Sigmoid colon (tissue), 7 donors: ENCODE data around the gene TRERF1. TPM values are rescaled to one million over a fixed set of nuclear protein-coding genes. Genes with fewer than 3 reads are reported as not detected.

Experiments
- DNase-seq: peaks from one replicate; pipeline ENCODE4 v3.0.0-alpha.2; 2019
- H3K27ac ChIP-seq, 4 donors: fragments of 200-600 bp; sonication (generic); one replicate each; pipeline ENCODE4 v1.5.1; 2016 to 2019; ENCODE audit warnings: mild to moderate bottlenecking in 1 of 4
- H3K27me3 ChIP-seq, 3 donors: fragments of 200-600 bp; sonication (generic); one replicate each; pipeline ENCODE4 v1.5.1; 2019; ENCODE audit warnings: mild to moderate bottlenecking in 1 of 3
- H3K36me3 ChIP-seq, 4 donors: fragments of 200-600 bp; sonication (generic); one replicate each; pipeline ENCODE4 v1.5.1; 2016 to 2019
- H3K4me1 ChIP-seq, 4 donors: fragments of 200-600 bp; sonication (generic); one replicate each; pipeline ENCODE4 v1.5.1; 2017 to 2019
- H3K4me3 ChIP-seq, 4 donors: fragments of 200-600 bp; sonication (generic); one replicate each; pipeline ENCODE4 v1.5.1; 2017 to 2019; ENCODE audit warnings: mild to moderate bottlenecking in 2 of 4, moderate library complexity in 1 of 4
- H3K9me3 ChIP-seq, 4 donors: fragments of 200-600 bp in 3 of 4; sonication (generic) in 3 of 4; one replicate each; pipeline versions ENCODE4 v1.5.1 to v1.6.1; 2013 to 2019
- EP300 ChIP-seq, 4 donors: sonication (generic); formaldehyde crosslinking; IDR thresholded peaks; one replicate each; pipeline ENCODE4 v1.6.1; 2017; ENCODE audit warnings: antibody characterized with exemption in 4 of 4
- POLR2A ChIP-seq, 2 donors: fragments of 450-650 bp; IDR thresholded peaks; one replicate each; pipeline ENCODE4 v1.6.1; 2016; ENCODE audit warnings: antibody characterized with exemption in 2 of 2, mild to moderate bottlenecking in 2 of 2, moderate library complexity in 2 of 2
- POLR2AphosphoS5 ChIP-seq, 4 donors: sonication (generic); formaldehyde crosslinking; IDR thresholded peaks; one replicate each; pipeline ENCODE4 v1.6.1; 2017; ENCODE audit warnings: antibody characterized with exemption in 4 of 4
- WGBS, 2 donors: extraction: QIAGEN DNeasy Blood & Tissue Kit; methylation state at CpG; one replicate each; pipeline ENCODE4 v1.1.7; 2013; 5-methylcytosine and 5-hydroxymethylcytosine counted together
- intact Hi-C: fragments of 100-400 bp; cut with DNase I; formaldehyde crosslinking; loops from one replicate; pipeline ENCODE4 v1.15.1; 2023
- polyA plus RNA-seq, 3 donors: library from polyadenylated mRNA; stranded (reverse); fragments of 200-250 nt; gene quantifications; one replicate each; pipeline ENCODE4 v1.2.3, GENCODE V29; 2013
- total RNA-seq, 4 donors: library from RNA; depleted of rRNA; stranded (reverse); fragments of >200 nt; gene quantifications; one replicate each; pipeline ENCODE4 v1.1.0, GENCODE V29; 2016
- TF ChIP-seq, protein P1 (sequence below), 4 experiments: fragments of 450-650 bp in 3 of 4; fragments of 200-600 bp in 1 of 4; IDR thresholded peaks; one replicate each; pipeline ENCODE4 v1.5.1; 2016 to 2019; ENCODE audit warnings: antibody characterized with exemption in 4 of 4, mild to moderate bottlenecking in 3 of 4, moderate library complexity in 2 of 4
- donor health status: healthy with polysubstance abuse.
- donor health status: Bipolar disorder and iron deficiency.
- donor health status: healthy.

Gene TRERF1
- total and polyA plus RNA-seq, 7 donors = 0.46 to 10.5 (median 4.6) TPM

DNA sequence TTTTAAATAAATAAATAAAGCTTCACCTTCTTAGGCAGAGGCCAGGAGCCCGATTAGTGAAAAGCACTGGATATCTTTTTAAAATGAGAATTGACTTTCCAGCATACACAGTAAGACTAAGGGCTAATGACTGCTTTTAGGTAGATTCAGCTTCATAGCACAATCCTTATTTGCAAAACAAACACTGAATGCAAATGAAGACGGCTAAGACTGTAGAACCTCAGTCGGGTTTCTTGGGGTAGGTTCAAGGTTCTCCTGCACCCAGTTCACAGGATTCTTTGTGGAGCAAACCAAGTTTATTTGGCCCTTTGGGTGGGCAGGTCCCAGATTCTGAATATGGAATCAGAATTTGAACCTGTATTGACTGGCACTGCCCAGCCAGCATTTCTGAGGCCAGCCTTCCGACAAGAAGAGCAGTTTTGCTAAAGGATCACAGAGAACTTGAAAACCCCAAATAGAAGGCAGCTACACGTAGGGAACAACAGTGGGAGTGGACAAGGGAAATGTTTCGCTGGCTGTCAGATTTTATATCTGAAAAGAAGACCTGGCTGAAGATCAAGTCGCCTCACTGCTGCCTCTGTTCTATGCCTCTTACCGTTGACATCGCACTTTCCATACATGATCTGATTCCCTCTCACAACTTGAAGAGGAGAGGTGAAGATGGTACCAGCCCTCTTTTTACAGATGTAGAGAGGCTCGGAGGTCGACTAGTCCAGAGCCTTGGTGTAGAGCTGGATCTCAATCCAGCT, 8.2 kb downstream of the TRERF1 start:
- TF ChIP-seq, protein P1, sequence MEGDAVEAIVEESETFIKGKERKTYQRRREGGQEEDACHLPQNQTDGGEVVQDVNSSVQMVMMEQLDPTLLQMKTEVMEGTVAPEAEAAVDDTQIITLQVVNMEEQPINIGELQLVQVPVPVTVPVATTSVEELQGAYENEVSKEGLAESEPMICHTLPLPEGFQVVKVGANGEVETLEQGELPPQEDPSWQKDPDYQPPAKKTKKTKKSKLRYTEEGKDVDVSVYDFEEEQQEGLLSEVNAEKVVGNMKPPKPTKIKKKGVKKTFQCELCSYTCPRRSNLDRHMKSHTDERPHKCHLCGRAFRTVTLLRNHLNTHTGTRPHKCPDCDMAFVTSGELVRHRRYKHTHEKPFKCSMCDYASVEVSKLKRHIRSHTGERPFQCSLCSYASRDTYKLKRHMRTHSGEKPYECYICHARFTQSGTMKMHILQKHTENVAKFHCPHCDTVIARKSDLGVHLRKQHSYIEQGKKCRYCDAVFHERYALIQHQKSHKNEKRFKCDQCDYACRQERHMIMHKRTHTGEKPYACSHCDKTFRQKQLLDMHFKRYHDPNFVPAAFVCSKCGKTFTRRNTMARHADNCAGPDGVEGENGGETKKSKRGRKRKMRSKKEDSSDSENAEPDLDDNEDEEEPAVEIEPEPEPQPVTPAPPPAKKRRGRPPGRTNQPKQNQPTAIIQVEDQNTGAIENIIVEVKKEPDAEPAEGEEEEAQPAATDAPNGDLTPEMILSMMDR (IDR thresholded peaks at IDR 0.05) = no peak
- peak in 2 of 4 donors; percentile 27 to 30 for TF ChIP-seq POLR2AphosphoS5 (IDR thresholded peaks at IDR 0.05)
- Histone ChIP-seq H3K27ac (peak overlapping the region; percentile 67 to 87 (median 76)), H3K9me3 (no peaks in the 10 kb centered on the region), H3K27me3 (no peaks in the 10 kb centered on the region), H3K4me3 (peak overlapping the region in 2 of 4 donors; percentile 15 to 18), H3K36me3 (no peaks in the 10 kb centered on the region), H3K4me1 (peaks cover 0 to 57% (median 51%) of the 10 kb centered on the region in 4 donors)
- 71 to 79% methylated on average over 11 of the region's 11 CpGs for WGBS, 2 donors
- intact Hi-C loops = loop anchor here (1.0 kb wide), 1 partner anchor 8 kb away; the partner anchor contains the start of gene TRERF1
- DNase-seq = no peak

DNA sequence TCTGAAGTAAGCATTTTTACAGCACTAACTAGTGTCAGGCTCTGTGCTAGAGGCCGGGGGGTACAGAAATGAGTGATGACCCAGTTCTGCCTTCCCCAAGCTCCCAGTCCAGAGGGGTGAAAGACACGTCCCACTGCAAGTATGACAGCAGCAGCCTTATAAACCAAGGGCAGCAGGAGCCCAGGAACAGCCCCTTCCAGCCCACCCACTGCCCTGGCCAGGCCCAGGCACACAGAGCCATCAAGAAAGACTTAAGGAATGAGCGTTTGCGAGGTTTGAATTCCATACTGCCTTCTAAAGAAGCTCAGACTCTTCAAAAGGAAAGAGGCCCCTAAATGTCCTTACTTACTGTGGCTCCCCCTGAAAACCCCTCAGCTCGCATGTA, 10.0 kb downstream of the TRERF1 start:
- no peaks in the 10 kb centered on the region for H3K9me3 ChIP-seq
- H3K4me3 ChIP-seq = peak overlapping the region in 1 of 4 donors; percentile 12
- no peaks in the 10 kb centered on the region for H3K27me3 ChIP-seq
- 82 to 86% methylated on average over 5 of the region's 5 CpGs for WGBS, 2 donors
- no peak for DNase-seq
- intact Hi-C loops = no loop called here
- H3K4me1 ChIP-seq = peaks cover 0 to 55% (median 51%) of the 10 kb centered on the region in 4 donors
- TF ChIP-seq POLR2A (IDR thresholded peaks at IDR 0.05) = no peak
- TF ChIP-seq POLR2AphosphoS5 (IDR thresholded peaks at IDR 0.05) = no peak
- TF ChIP-seq, protein P1 (IDR thresholded peaks at IDR 0.05) = no peak
- no peak for TF ChIP-seq EP300 (IDR thresholded peaks at IDR 0.05)
- H3K36me3 ChIP-seq = no peaks in the 10 kb centered on the region
- H3K27ac ChIP-seq = peak overlapping the region; percentile 79 to 87 (median 81)

DNA sequence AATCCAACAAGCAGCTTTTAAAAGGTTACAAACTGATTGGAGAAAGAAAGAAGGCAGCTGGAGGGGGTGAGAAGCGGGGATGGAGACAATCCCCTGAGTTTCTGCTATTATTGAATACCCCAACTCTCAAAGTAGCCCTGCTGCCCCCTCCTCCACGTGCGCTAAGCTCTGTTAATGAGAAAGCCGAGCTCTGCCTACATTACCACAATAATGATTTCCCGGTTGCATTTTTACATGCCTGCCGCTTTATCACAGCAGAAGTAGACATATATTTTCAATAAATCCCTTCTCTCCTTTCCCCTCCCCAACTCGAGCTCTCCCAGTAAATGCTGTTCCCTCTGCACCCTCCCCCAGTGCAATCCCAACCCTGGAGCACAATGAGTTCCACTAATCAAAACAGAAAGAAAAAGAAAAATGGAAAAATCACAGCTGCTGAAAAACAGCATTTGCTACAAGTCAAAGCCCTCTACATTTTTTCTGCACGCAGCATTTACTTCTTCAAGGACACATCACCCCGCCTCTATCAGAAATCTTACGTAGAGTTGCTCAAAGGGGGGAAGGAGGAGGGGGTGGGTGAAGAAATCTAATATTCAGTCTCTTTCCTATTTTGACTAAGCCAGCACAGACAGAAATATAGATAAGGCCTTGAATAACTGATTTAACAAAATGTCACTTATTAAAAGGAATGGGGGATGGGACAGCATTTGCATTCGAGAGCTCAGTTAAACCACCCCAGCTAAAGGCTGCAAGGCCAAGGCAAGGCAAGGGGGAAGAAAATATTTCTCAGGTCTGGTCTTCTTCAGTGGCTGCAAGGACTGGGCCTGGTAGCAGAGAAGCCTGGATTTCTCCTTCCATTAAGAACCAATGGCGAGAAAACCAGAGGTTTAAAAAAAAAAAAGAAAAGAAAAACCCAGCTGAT, 10.7 kb downstream of the TRERF1 start:
- Histone ChIP-seq H3K4me1 (peaks cover 0 to 55% (median 51%) of the 10 kb centered on the region in 4 donors), H3K4me3 (peak overlapping the region in 3 of 4 donors; percentile 12 to 26 (median 23)), H3K27ac (peak overlapping the region; percentile 79 to 87 (median 81))

DNA sequence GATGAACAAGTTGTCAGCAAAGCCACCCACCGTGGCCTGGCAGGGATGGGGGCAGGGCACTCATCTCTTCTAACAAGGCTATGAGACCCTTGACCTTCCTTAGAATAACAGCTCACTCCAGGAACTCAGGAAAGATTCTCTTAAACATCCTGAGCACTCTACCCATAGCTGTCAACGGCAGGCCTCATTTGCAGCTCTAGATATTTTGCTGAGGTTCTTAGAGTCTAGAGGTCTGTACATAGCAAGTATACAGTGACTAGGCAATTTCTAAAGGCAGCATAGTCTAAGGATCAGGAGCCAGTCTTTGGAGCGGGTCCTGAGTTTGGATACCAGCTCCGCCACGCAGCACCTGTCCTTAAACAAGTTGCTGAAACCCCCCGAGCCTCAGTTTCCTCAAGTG, 11.7 kb downstream of the TRERF1 start:
- Histone ChIP-seq H3K36me3 (no peaks in the 10 kb centered on the region), H3K9me3 (no peaks in the 10 kb centered on the region), H3K27me3 (no peaks in the 10 kb centered on the region), H3K4me3 (no peak overlapping the region), H3K27ac (peak overlapping the region; percentile 79 to 87 (median 81)), H3K4me1 (peaks cover 0 to 55% (median 51%) of the 10 kb centered on the region in 4 donors)
- WGBS, 2 donors = 82 to 86% methylated on average over 6 of the region's 6 CpGs
- intact Hi-C loops = no loop called here
- TF ChIP-seq POLR2AphosphoS5 (IDR thresholded peaks at IDR 0.05) (no peak), EP300 (IDR thresholded peaks at IDR 0.05) (no peak), POLR2A (IDR thresholded peaks at IDR 0.05) (no peak)
- TF ChIP-seq, protein P1 (IDR thresholded peaks at IDR 0.05) = no peak
- no peak for DNase-seq

More for the DNA sequence above, 10.7 kb downstream of the TRERF1 start:
- WGBS, 2 donors = 70 to 84% methylated on average over 12 of the region's 12 CpGs
- TF ChIP-seq POLR2AphosphoS5 (IDR thresholded peaks at IDR 0.05) (peak in 1 of 4 donors; percentile 14), EP300 (IDR thresholded peaks at IDR 0.05) (no peak), POLR2A (IDR thresholded peaks at IDR 0.05) (no peak)
- TF ChIP-seq, protein P1 (IDR thresholded peaks at IDR 0.05) = no peak
- DNase-seq = no peak
- no peaks in the 10 kb centered on the region for H3K27me3 ChIP-seq
- H3K9me3 ChIP-seq = no peaks in the 10 kb centered on the region
- H3K36me3 ChIP-seq = no peaks in the 10 kb centered on the region
- intact Hi-C loops = no loop called here
